MM.1S (cell line): ENCODE data around the gene PLCD4.

ENCODE experiments used
- DNase-seq: peaks from one replicate; pipeline ENCODE4 v3.0.0-alpha.2; 2015
- H2AFZ ChIP-seq: fragments of 300-600 bp; sonication (generic); 2 replicates; pipeline ENCODE4 v1.6.0; 2016; ENCODE audit warnings: antibody characterized with exemption, low read length
- H3F3A ChIP-seq: fragments of 300-600 bp; sonication (generic); 2 replicates; pipeline ENCODE4 v1.6.1; 2016; ENCODE audit warnings: mild to moderate bottlenecking, antibody characterized with exemption, low read length, moderate library complexity, mixed read lengths; ENCODE audit not compliant: insufficient read depth
- H3K27ac ChIP-seq: fragments of 300-600 bp; sonication (generic); 2 replicates; pipeline ENCODE4 v1.5.1; 2016; ENCODE audit warnings: mild to moderate bottlenecking, low read length
- H3K27me3 ChIP-seq: fragments of 300-600 bp; sonication (generic); replicated peaks from 2 replicates; pipeline ENCODE4 v1.6.0; 2016; ENCODE audit warnings: low read length; ENCODE audit not compliant: insufficient read depth
- H3K36me3 ChIP-seq: fragments of 300-600 bp; sonication (generic); replicated peaks from 2 replicates; pipeline ENCODE4 v1.6.1; 2016; ENCODE audit warnings: mild to moderate bottlenecking, low read length, mixed read lengths; ENCODE audit not compliant: insufficient read depth
- H3K4me1 ChIP-seq: fragments of 300-600 bp; sonication (generic); 2 replicates; pipeline ENCODE4 v1.6.1; 2016; ENCODE audit warnings: low read length, mixed read lengths
- H3K4me2 ChIP-seq: fragments of 300-600 bp; sonication (generic); 2 replicates; pipeline ENCODE4 v1.6.0; 2016; ENCODE audit warnings: low read depth, low read length
- H3K4me3 ChIP-seq: fragments of 300-600 bp; sonication (generic); 2 replicates; pipeline ENCODE4 v1.5.1; 2016; ENCODE audit warnings: low read length, mixed read lengths
- H3K79me2 ChIP-seq: fragments of 300-600 bp; sonication (generic); 2 replicates; pipeline ENCODE4 v1.6.1; 2016; ENCODE audit warnings: mixed run types, low read length, mixed read lengths
- H3K9ac ChIP-seq: fragments of 300-600 bp; sonication (generic); 2 replicates; pipeline ENCODE4 v1.6.1; 2016; ENCODE audit warnings: low read length, mixed read lengths
- H3K9me2 ChIP-seq: fragments of 300-600 bp; sonication (generic); replicated peaks from 2 replicates; pipeline ENCODE4 v1.6.1; 2016; ENCODE audit warnings: mild to moderate bottlenecking, low read length, mixed read lengths; ENCODE audit not compliant: insufficient read depth
- H3K9me3 ChIP-seq: fragments of 300-600 bp; sonication (generic); replicated peaks from 2 replicates; pipeline ENCODE4 v1.6.1; 2016; ENCODE audit warnings: mild to moderate bottlenecking, low read length, mixed read lengths; ENCODE audit not compliant: insufficient read depth
- H4K20me1 ChIP-seq: fragments of 300-600 bp; sonication (generic); 2 replicates; pipeline ENCODE4 v1.6.1; 2016; ENCODE audit warnings: mild to moderate bottlenecking, low read length, moderate library complexity, mixed read lengths; ENCODE audit not compliant: insufficient read depth
- EZH2 ChIP-seq: fragments of 300-600 bp; sonication (generic); optimal IDR thresholded peaks from 2 replicates; pipeline ENCODE3; 2017; ENCODE audit warnings: low read depth, mild to moderate bottlenecking, antibody characterized with exemption, low read length, mixed read lengths
- EZH2phosphoT487 ChIP-seq: fragments of 300-600 bp; sonication (generic); IDR thresholded peaks from 2 replicates; pipeline ENCODE4 v1.6.1; 2018; ENCODE audit warnings: antibody characterized with exemption, low read length
- TF ChIP-seq, protein P1 (sequence below): fragments of 300-600 bp; sonication (generic); IDR thresholded peaks from 2 replicates; pipeline ENCODE4 v1.5.1; 2016; ENCODE audit warnings: antibody characterized with exemption, low read length, mixed read lengths

Gene PLCD4

DNA sequence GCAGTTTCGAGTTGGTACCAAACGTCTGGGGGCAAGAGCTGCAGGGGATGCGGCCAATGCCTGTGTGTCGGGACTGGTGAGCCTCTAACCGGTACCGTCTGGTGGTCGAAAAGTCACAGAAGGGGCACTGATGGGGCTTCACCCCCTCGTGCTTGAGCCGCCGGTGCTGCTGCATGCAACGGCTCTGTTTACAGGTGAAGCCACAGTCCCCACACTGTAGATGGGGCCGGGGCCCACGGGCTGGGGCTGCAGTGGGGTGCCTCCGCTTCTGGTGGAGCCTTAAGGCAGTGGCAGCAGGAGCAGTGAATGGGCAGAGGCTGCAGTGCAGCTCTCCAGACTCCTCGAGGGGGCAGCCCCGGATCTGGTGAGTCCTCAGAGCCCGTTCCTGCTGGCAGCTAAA, 35.1 kb downstream of the PLCD4 start:
- no peak overlapping the region for H3K9ac ChIP-seq
- peaks cover 9% of the 10 kb centered on the region for H3K36me3 ChIP-seq
- H4K20me1 ChIP-seq = no peaks in the 10 kb centered on the region
- no peaks in the 10 kb centered on the region for H3K4me1 ChIP-seq
- DNase-seq = no peak
- H3K9me2 ChIP-seq = no peaks in the 10 kb centered on the region
- H3K4me2 ChIP-seq = no peak overlapping the region
- TF ChIP-seq, protein P1, sequence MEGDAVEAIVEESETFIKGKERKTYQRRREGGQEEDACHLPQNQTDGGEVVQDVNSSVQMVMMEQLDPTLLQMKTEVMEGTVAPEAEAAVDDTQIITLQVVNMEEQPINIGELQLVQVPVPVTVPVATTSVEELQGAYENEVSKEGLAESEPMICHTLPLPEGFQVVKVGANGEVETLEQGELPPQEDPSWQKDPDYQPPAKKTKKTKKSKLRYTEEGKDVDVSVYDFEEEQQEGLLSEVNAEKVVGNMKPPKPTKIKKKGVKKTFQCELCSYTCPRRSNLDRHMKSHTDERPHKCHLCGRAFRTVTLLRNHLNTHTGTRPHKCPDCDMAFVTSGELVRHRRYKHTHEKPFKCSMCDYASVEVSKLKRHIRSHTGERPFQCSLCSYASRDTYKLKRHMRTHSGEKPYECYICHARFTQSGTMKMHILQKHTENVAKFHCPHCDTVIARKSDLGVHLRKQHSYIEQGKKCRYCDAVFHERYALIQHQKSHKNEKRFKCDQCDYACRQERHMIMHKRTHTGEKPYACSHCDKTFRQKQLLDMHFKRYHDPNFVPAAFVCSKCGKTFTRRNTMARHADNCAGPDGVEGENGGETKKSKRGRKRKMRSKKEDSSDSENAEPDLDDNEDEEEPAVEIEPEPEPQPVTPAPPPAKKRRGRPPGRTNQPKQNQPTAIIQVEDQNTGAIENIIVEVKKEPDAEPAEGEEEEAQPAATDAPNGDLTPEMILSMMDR = no peak
- TF ChIP-seq EZH2phosphoT487 = no peak
- no peak for TF ChIP-seq EZH2
- H3F3A ChIP-seq = no peaks in the 10 kb centered on the region
- H3K9me3 ChIP-seq = no peaks in the 10 kb centered on the region
- peaks cover 5% of the 10 kb centered on the region for H3K79me2 ChIP-seq
- H3K27me3 ChIP-seq = no peaks in the 10 kb centered on the region
- no peak overlapping the region for H2AFZ ChIP-seq
- no peak overlapping the region for H3K4me3 ChIP-seq
- no peak overlapping the region for H3K27ac ChIP-seq

DNA sequence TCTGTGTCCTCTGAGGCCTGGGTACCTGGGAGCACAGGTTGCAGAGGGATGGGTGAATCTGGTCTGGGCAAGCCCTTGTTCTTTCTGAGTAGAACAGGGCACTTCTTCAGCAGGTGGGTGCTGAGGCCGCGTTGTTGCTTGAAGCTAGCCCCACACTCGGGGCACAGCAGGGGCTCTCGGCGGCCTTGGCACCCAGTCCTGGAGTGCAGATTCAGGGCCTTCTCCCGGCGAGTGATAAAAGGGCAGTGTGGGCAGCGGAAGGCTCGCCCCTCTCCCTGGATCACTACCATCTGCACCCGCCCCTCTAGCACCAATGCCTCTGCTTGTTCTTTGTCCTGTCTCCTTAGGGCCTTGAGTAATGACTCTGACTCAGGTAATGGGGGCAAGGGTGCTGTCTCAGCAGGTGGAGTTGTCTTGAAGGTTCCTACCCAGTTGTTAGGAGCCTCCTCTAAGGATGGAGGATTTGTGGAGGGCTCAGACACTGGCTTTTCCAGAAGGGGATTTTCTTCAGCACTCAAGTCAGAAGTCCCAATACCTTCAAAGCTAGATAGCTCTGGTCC, 36.1 kb downstream of the PLCD4 start:
- TF ChIP-seq, protein P1 = no peak
- TF ChIP-seq EZH2 (no peak), EZH2phosphoT487 (no peak)
- Histone ChIP-seq H3K4me3 (no peak overlapping the region), H3K27ac (no peak overlapping the region), H3K4me2 (no peak overlapping the region), H3K9ac (no peak overlapping the region), H3K27me3 (no peaks in the 10 kb centered on the region), H3K79me2 (peaks cover 15% of the 10 kb centered on the region), H3K4me1 (no peaks in the 10 kb centered on the region), H3F3A (no peaks in the 10 kb centered on the region), H3K9me3 (no peaks in the 10 kb centered on the region), H2AFZ (no peak overlapping the region), H3K9me2 (no peaks in the 10 kb centered on the region), H3K36me3 (peaks cover 15% of the 10 kb centered on the region), H4K20me1 (no peaks in the 10 kb centered on the region)
- no peak for DNase-seq

DNA sequence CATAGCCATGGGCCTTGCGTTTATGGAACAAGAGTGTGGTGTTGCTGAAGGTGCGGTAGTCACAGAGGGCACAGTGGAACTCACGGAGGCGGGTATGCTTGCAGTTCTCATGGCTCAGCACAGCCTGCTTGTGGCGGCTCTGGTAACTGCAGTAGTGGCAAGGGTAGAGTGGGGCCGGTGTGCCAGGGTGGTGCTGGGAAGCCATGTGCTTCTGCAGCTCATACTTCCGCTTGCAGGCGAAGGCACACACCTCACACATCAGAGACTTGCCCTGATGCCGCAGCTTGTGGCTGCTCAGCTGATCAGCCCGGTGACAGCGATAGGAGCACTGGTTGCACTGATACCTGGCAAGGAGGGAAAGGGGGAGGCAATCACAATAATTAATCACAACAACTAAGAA, 37.0 kb downstream of the PLCD4 start:
- H3K27ac ChIP-seq = no peak overlapping the region
- TF ChIP-seq EZH2 (no peak), EZH2phosphoT487 (no peak)
- TF ChIP-seq, protein P1 = no peak

More for the DNA sequence above, 37.0 kb downstream of the PLCD4 start:
- H3K79me2 ChIP-seq = peaks cover 18% of the 10 kb centered on the region
- no peaks in the 10 kb centered on the region for H3K9me3 ChIP-seq
- no peaks in the 10 kb centered on the region for H3K27me3 ChIP-seq
- H4K20me1 ChIP-seq = no peaks in the 10 kb centered on the region
- H3K9me2 ChIP-seq = no peaks in the 10 kb centered on the region
- no peak overlapping the region for H3K4me3 ChIP-seq
- no peaks in the 10 kb centered on the region for H3F3A ChIP-seq
- H3K9ac ChIP-seq = no peak overlapping the region
- H3K36me3 ChIP-seq = peaks cover 15% of the 10 kb centered on the region
- no peak overlapping the region for H3K4me2 ChIP-seq
- no peak for DNase-seq
- H2AFZ ChIP-seq = no peak overlapping the region
- no peaks in the 10 kb centered on the region for H3K4me1 ChIP-seq
